Neural cell (in vitro differentiated cells): Measurements from ENCODE around the gene TMEM74B. TPM values are rescaled to one million over a fixed set of nuclear protein-coding genes. Genes with fewer than 3 reads are reported as not detected.

ENCODE experiments used
- H2AFZ ChIP-seq: fragments of 200-600, 300-800 bp; sonication (generic), shearing (Covaris generic); 2 replicates; pipeline ENCODE4 v1.6.0; 2014; ENCODE audit warnings: low read depth, mild to moderate bottlenecking, antibody characterized with exemption, low read length, moderate library complexity
- H3F3A ChIP-seq: fragments of 200-600 bp; shearing (Covaris generic); 2 replicates; pipeline ENCODE4 v1.6.1; 2016; ENCODE audit warnings: mild to moderate bottlenecking, moderate library complexity, mixed read lengths, antibody characterized with exemption, low read length; ENCODE audit not compliant: insufficient read depth, poor library complexity, severe bottlenecking
- H3K27ac ChIP-seq: fragments of 200-600, 300-800 bp; sonication (generic), shearing (Covaris generic); 2 replicates; pipeline ENCODE4 v1.5.1; 2014; ENCODE audit warnings: mild to moderate bottlenecking, low read length, moderate library complexity
- H3K27me3 ChIP-seq: fragments of 300-800, 200-600 bp; sonication (generic), shearing (Covaris generic); 2 replicates; pipeline ENCODE4 v1.6.0; 2014; ENCODE audit warnings: mild to moderate bottlenecking, low read depth, low read length, moderate library complexity; ENCODE audit not compliant: insufficient read depth
- H3K36me3 ChIP-seq: fragments of 300-800, 200-600 bp; sonication (generic), shearing (Covaris generic); 2 replicates; pipeline ENCODE4 v1.5.1; 2014; ENCODE audit warnings: mild to moderate bottlenecking, antibody characterized with exemption, low read length, moderate library complexity; ENCODE audit not compliant: insufficient read depth
- H3K4me2 ChIP-seq: fragments of 300-800, 200-600 bp; sonication (generic), shearing (Covaris generic); 2 replicates; pipeline ENCODE4 v1.6.0; 2014; ENCODE audit warnings: mild to moderate bottlenecking, low read length
- H3K4me3 ChIP-seq: fragments of 300-800, 200-600 bp; sonication (generic), shearing (Covaris generic); 2 replicates; pipeline ENCODE4 v1.5.1; 2014; ENCODE audit warnings: mild to moderate bottlenecking, low read length, moderate library complexity
- H3K79me2 ChIP-seq: fragments of 200-600 bp; shearing (Covaris generic); replicated peaks from 2 replicates; pipeline ENCODE4 v1.6.0; 2014; ENCODE audit warnings: mild to moderate bottlenecking, low read length, moderate library complexity; ENCODE audit not compliant: insufficient read depth
- H3K9ac ChIP-seq: fragments of 300-800, 200-600 bp; sonication (generic), shearing (Covaris generic); 2 replicates; pipeline ENCODE4 v1.6.1; 2016; ENCODE audit warnings: mild to moderate bottlenecking, low read length, mixed read lengths
- H3K9me2 ChIP-seq: fragments of 200-600 bp; shearing (Covaris generic); 2 replicates; pipeline ENCODE4 v1.6.1; 2016; ENCODE audit warnings: mild to moderate bottlenecking, low read length, mixed read lengths; ENCODE audit not compliant: insufficient read depth
- H3K9me3 ChIP-seq: fragments of 200-600, 300-800 bp; sonication (generic), shearing (Covaris generic); 2 replicates; pipeline ENCODE4 v1.6.1; 2016; ENCODE audit warnings: mild to moderate bottlenecking, mixed run types, low read length, moderate library complexity, mixed read lengths
- H4K20me1 ChIP-seq: fragments of 200-600 bp; shearing (Covaris generic); 2 replicates; pipeline ENCODE4 v1.6.1; 2016; ENCODE audit warnings: mild to moderate bottlenecking, mixed run types; ENCODE audit not compliant: insufficient read depth
- CTCF ChIP-seq: fragments of 450-650 bp; IDR thresholded peaks from 2 replicates; pipeline ENCODE4 v1.5.1; 2014; ENCODE audit warnings: antibody characterized with exemption, mild to moderate bottlenecking, moderate library complexity; ENCODE audit not compliant: poor library complexity, severe bottlenecking
- EP300 ChIP-seq: fragments of 450-650 bp; conservative IDR thresholded peaks from 2 replicates; pipeline ENCODE4 v1.6.1; 2014; ENCODE audit warnings: antibody characterized with exemption, mild to moderate bottlenecking, moderate library complexity; ENCODE audit not compliant: poor library complexity, severe bottlenecking
- EZH2 ChIP-seq: fragments of 200-600, 300-800 bp; shearing (Covaris generic), sonication (generic); IDR thresholded peaks from 2 replicates; pipeline ENCODE4 v1.6.1; 2014; ENCODE audit warnings: antibody characterized with exemption, low read length, borderline replicate concordance, mild to moderate bottlenecking; ENCODE audit not compliant: insufficient read depth, poor library complexity, severe bottlenecking
- MXI1 ChIP-seq: fragments of 450-650 bp; conservative IDR thresholded peaks from 2 replicates; pipeline ENCODE4 v1.6.1; 2014; ENCODE audit warnings: antibody characterized with exemption, mild to moderate bottlenecking; ENCODE audit not compliant: poor library complexity, severe bottlenecking
- POLR2AphosphoS5 ChIP-seq: IDR thresholded peaks from 2 replicates; pipeline ENCODE4 v1.6.1; 2012
- RAD21 ChIP-seq: fragments of 450-650 bp; conservative IDR thresholded peaks from 2 replicates; pipeline ENCODE4 v1.6.1; 2014; ENCODE audit warnings: antibody characterized with exemption, mild to moderate bottlenecking, moderate library complexity
- REST ChIP-seq: IDR thresholded peaks from 2 replicates; pipeline ENCODE4 v1.6.1; 2012; ENCODE audit warnings: borderline replicate concordance
- SMC3 ChIP-seq: fragments of 450-650 bp; conservative IDR thresholded peaks from 2 replicates; pipeline ENCODE4 v1.6.1; 2014; ENCODE audit warnings: antibody characterized with exemption, mild to moderate bottlenecking, moderate library complexity; ENCODE audit not compliant: poor library complexity
- TAF1 ChIP-seq: IDR thresholded peaks from 2 replicates; pipeline ENCODE4 v1.6.1; 2012; ENCODE audit warnings: low read depth
- polyA plus RNA-seq: library from polyadenylated mRNA; depleted of rRNA; stranded (reverse); fragments of >200 nt; gene quantifications from 2 replicates; pipeline ENCODE4 v1.2.3, GENCODE V29; 2014

Gene TMEM74B
- polyA plus RNA-seq, 1 donor from 2014 or later = 155 TPM

GRCh38 chr20:1184260-1184637 is 532 bp downstream of the TMEM74B start:
- Histone ChIP-seq H3K27me3 (peaks cover 8% of the 10 kb centered on the region), H3K27ac (no peak overlapping the region), H3K9me3 (no peaks in the 10 kb centered on the region), H2AFZ (peak overlapping the region; percentile 21), H3K36me3 (no peaks in the 10 kb centered on the region), H3K79me2 (no peaks in the 10 kb centered on the region), H3K4me2 (peak overlapping the region; percentile 73), H3K9ac (peak overlapping the region; percentile 65), H3F3A (no peaks in the 10 kb centered on the region), H3K9me2 (no peaks in the 10 kb centered on the region), H3K4me3 (peak overlapping the region; percentile 79), H4K20me1 (no peaks in the 10 kb centered on the region)
- TF ChIP-seq REST (no peak), MXI1 (no peak), EZH2 (no peak), CTCF (no peak), POLR2AphosphoS5 (no peak), RAD21 (no peak), TAF1 (no peak), SMC3 (no peak), EP300 (no peak)

DNA sequence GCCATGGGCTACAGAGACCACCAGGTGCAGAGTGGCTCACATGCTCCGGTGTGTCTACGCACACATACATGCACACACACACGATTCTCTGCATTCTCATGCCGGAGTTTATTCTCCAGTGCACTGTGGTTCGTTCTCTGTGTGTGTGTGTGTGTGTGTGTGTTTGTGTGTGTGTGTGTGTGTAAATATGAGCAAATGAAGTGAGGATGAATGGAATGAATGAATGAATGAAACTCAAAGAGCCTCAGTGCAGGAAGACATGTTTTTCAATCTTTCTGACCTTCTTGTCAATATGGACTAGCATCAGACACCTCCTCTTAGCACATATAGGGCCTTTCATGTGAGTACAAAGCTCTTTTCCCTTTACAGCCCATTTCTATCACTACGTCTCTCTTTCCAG is 1.6 kb downstream of the TMEM74B start:
- Histone ChIP-seq H3K9me3 (no peaks in the 10 kb centered on the region), H3K4me2 (no peak overlapping the region), H3K79me2 (no peaks in the 10 kb centered on the region), H3K27ac (no peak overlapping the region), H3K4me3 (peak overlapping the region; percentile 79), H3K27me3 (peaks cover 8% of the 10 kb centered on the region), H4K20me1 (no peaks in the 10 kb centered on the region), H2AFZ (no peak overlapping the region), H3K9ac (no peak overlapping the region), H3F3A (peaks cover under 1% of the 10 kb centered on the region), H3K36me3 (no peaks in the 10 kb centered on the region), H3K9me2 (no peaks in the 10 kb centered on the region)
- TF ChIP-seq REST (no peak), TAF1 (no peak), RAD21 (no peak)
